ENCODE data around the gene IMMP2L.

The IMMP2L gene

GRCh38 chr7:111226800-111227199 is 335.5 kb downstream of the IMMP2L start:
- no peak for DNase-seq (ENCODE audit: low read depth in 3 of 3, low spot score in 1 of 3)

- DNase-seq (ENCODE audit: low read depth in 3 of 3, low spot score in 1 of 3), result no peak
Measured at GRCh38 chr7:111224354-111225231, 337.7 kb downstream of the IMMP2L start.

DNA sequence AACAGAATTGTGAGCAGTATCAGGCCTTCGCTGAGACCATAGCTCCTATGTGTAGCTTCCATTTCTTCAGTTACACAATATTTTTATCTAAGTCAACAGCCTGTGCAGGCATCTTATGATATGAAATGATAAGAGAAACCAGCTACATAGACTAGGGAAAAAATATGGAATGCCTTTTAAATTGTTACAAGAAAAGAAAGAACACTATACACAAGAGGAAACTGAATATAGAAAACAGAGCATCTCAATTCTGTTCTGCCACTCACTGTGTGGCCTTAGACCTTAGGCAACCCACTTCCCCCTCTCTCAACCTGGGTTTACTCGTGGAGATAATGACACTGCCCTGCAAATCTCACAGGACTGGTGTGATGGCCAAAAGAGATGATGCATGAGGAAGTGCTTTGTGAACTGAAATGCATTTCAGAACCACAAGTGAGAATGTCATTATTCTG is 338.5 kb downstream of the IMMP2L start:
- DNase-seq (ENCODE audit: low read depth in 3 of 3, low spot score in 1 of 3), result no peak

DNA sequence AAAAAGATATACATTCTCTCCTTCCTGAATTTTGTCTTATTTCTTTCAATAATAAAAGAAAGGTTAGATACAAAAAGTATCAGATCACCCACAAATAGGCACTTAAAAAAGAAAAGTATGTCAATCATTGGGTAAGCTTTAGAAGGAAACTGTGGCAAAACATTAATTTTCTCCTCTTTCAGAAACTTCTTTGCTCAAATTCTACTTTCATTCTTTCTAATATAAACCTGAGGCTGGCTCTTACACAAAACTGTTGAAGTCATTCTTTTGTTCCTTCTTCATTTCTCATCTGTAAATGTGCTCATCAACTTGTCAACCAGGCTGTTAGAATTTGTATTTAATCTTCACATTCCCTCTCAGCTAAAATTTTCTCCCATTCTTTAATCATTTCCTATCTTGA is 346.7 kb downstream of the IMMP2L start:
- no peak for DNase-seq (ENCODE audit: low read depth in 3 of 3, low spot score in 1 of 3)

- no peak for DNase-seq (ENCODE audit: low read depth in 3 of 3, low spot score in 1 of 3)
Measured at GRCh38 chr7:111212857-111213523, 349.3 kb downstream of the IMMP2L start.

DNA sequence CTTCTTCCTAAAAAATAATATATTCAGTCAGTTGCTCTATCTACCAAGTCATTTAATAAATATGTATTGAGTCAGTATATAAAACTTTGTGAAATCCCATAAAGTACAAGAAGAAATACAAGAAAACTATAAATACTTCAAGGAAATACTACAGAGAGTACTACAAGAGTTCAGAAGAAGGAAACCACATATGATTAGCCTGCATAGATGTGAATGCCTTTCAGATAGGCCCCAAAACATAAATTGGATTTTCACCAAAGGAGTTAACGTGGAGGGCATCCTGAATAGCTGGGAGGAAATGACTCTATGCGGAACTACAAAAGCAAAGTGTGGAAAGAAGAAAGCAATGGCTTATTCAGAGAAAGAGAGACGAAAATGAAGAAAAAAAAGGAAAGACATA is 351.3 kb downstream of the IMMP2L start:
- DNase-seq (ENCODE audit: low read depth in 3 of 3, low spot score in 1 of 3), result no peak

DNA sequence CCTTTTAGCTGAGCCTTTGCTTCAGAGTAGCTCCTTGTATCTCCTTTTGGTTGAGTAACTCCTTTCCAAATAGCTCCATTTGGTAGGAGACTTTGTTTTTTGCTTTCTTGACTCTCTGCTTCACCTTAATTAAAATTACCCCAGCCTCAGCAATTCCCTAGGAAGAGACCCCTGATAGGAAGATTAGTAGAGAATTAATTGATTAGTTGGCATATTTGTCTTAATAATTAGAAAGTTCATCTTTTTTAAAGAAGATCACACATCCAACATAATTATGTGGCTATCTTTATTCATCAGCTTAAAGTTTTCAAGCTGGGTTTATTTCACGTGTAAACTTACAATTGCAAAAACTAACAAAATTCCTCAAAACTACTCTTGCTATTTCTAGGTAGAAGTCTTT is 352.2 kb downstream of the IMMP2L start:
- DNase-seq (ENCODE audit: low read depth in 3 of 3, low spot score in 1 of 3), result no peak

DNA sequence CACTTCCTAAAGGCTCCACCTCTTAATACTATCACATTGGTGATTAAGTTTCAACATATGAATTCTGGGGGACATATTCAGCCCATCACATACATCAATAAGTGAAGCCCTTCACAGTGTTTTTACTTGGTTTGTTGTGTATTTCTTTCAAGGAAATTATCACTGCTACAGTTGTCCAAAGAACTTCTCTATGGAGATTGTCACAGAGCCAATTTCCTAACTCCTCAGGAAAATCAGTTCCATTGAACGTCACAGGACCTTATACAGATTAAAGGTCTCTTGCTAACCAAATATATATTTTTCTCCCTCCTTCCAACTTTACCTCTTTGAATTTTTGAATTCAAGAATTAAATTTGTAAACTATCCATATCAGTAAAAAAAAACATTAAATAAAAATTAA is 357.0 kb downstream of the IMMP2L start:
- no peak for DNase-seq (ENCODE audit: low read depth in 3 of 3, low spot score in 1 of 3)

DNA sequence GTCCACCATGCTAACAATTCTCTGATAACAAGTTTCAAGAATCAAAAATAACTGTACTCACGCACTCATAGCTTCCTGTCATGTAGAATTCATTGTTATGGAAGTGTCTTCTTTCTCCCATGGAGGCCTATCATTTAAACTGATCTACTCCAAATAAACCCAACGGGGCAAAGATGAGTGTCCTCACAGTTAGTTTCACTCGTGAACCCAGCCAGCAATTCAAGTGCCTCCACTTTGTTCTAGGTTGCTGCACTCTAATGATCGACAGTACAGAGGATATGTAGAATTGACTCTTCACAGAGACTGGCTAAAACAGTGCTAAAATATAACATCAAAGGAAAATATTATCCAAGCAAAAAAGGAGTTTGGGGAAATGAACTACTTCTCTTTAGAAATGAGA is 360.0 kb downstream of the IMMP2L start:
- DNase-seq (ENCODE audit: low read depth in 3 of 3, low spot score in 1 of 3), result no peak

GRCh38 chr7:111199643-111200042 is 362.6 kb downstream of the IMMP2L start:
- no peak for DNase-seq (ENCODE audit: low read depth in 3 of 3, low spot score in 1 of 3)

DNA sequence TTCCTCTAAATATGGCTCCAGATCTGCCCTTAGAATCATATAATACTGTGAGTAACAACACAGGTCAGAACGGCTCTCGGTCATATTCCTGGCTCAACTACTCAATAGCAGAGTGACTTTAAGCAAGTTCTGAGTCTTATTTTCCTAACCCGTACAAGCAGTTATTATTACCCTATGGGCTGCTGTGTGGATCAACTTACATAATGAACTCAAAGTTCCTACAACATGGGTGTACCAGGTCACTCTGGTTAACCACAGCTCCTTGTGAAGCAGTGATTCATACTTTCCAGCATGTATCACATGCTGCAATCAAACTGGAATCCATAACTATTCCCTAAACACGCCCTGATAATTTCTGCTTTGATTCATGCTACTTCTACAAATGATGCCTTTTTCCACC is 364.0 kb downstream of the IMMP2L start:
- DNase-seq (ENCODE audit: low read depth in 3 of 3, low spot score in 1 of 3), result no peak

GRCh38 chr7:111196655-111197054 is 365.6 kb downstream of the IMMP2L start:
- DNase-seq (ENCODE audit: low read depth in 3 of 3, low spot score in 1 of 3), result no peak

- DNase-seq (ENCODE audit: low read depth in 3 of 3, low spot score in 1 of 3), result no peak
Measured at GRCh38 chr7:111192614-111193413, 369.5 kb downstream of the IMMP2L start.

GRCh38 chr7:111190804-111191203 is 371.5 kb downstream of the IMMP2L start:
- no peak for DNase-seq (ENCODE audit: low read depth in 3 of 3, low spot score in 1 of 3)

GRCh38 chr7:111184987-111185386 is 377.3 kb downstream of the IMMP2L start:
- DNase-seq (ENCODE audit: low read depth in 3 of 3, low spot score in 1 of 3), result no peak

- no peak for DNase-seq (ENCODE audit: low read depth in 3 of 3, low spot score in 1 of 3)
Measured at GRCh38 chr7:111183321-111183720, 379.0 kb downstream of the IMMP2L start.

DNA sequence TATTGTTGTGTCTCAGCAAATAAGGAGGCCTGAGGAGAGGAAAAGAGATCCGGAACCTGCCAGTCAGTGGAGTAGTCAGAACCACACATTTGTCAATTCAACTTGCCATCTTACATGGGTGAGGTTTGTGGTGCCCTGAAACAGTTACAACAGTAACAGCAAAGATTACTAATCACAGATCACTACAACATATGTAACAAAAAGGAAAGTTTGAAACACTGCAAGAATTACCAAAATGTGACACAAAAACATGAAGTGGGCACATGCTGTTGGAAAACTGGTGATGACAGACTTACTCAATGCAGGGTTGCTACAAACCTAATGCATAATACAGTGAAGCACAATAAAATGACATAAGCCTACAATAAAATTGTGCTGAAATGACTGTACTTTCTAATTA is 382.0 kb downstream of the IMMP2L start:
- no peak for DNase-seq (ENCODE audit: low read depth in 3 of 3, low spot score in 1 of 3)

DNA sequence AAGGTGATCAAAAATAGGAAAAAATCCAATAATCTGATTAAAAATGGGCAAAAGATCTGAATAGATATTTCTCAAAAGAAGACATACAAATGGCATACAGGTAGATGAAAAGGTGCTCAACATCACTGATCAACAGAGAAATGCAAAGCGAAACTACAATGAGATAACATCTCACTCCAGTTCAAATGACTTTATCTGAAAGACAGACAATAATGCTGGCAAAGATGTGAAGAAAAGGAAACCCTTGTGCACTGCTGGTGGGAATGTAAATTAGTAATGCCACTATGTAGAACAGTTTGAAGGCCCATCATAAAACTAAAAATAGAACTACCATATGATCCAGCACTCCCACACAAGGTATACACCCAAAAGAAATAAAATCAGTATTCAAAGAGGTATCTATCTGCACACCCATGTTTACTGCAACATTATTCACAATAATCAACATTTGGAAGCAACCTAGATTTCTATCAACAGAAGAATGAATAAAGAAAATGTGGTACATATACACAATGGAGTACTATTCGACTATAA is 386.3 kb downstream of the IMMP2L start:
- DNase-seq (ENCODE audit: low read depth in 3 of 3, low spot score in 1 of 3), result no peak

DNA sequence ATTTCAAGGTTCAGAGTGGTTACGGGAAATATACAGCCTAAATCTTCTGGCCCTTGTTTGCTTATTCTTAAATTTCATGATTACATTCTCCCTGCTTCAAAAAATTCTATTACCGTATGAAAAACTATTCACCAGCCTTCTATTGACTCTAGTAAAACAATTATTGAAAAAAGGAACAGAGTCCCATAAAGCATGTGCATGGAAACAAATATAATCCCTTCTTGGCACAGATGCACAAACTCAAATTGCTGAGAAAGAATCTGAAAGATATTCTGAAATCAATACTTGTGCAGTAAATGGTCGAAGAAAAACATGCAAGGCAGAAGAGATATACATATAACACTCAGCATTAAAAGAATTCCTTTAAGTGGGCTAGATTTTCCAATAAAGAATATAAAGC is 387.8 kb downstream of the IMMP2L start:
- no peak for DNase-seq (ENCODE audit: low read depth in 3 of 3, low spot score in 1 of 3)

DNA sequence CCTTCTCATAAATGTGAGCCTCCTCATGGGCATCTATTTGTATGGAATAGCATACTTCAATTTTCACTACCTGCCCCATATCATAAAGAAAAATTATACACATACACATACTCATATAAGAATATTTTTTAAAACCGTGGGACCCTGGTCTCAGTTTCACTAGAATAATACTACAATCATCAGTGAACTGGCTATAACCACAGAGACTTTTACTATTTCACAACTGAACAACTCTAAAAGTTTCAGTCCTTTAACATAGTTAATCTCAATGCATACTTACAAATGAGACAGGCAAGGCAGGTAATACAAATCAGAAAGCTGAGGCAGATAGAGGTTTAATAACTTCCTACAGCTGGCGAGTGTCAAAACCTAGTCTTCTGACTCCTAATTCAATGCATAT is 388.3 kb downstream of the IMMP2L start:
- no peak for DNase-seq (ENCODE audit: low read depth in 3 of 3, low spot score in 1 of 3)

DNA sequence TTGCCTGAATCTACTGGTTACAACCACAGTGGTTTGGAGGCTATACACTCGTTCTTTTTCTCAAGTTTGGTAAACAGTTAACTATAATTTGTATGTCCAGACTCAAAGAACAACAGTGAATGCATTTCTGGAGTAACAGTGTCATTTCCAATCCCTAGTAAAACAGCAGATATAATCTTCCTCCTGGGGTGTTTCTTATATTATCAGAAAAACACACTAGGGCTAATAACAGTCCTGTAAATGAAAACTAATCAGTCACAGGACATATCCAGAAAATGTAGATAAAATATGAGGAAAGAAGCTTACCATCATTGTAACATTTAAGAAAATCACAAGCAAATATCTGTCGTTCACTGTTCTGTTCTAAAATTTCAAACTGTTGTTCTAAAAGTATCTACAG is 388.8 kb downstream of the IMMP2L start:
- no peak for DNase-seq (ENCODE audit: low read depth in 3 of 3, low spot score in 1 of 3)
